CD4-positive, CD25-positive, alpha-beta regulatory T cell (primary cell): ENCODE results near the gene POC5. TPM values are rescaled to one million over a fixed set of nuclear protein-coding genes. Genes with fewer than 3 reads are reported as not detected.
A peak's percentile ranks its signal among the peaks of the same experiment; 100 is the strongest.

ENCODE experiments used
- ATAC-seq, 2 donors: fragments of 150-1000 bp; cut with Tn5 transposase; one replicate each; pipeline ENCODE4 v1.10.0; 2021; ENCODE audit warnings: low read depth in 2 of 2, moderate number of reproducible peaks in 2 of 2, moderate library complexity in 1 of 2
- DNase-seq, 3 donors: peaks; one replicate each; pipeline versions ENCODE4 v3.0.0 to v3.0.0-alpha.2; 2012 to 2022; ENCODE audit warnings: mixed read lengths in 1 of 3
- H3K27ac ChIP-seq: one replicate; pipeline ENCODE4 v1.7.0; 2013; ENCODE audit warnings: mild to moderate bottlenecking, low read length; ENCODE audit not compliant: insufficient read depth, poor library complexity, severe bottlenecking
- H3K27me3 ChIP-seq: one replicate; pipeline ENCODE4 v1.7.0; 2013; ENCODE audit warnings: low read length; ENCODE audit not compliant: control insufficient read depth, insufficient read depth
- H3K36me3 ChIP-seq: one replicate; pipeline ENCODE4 v1.7.0; 2013; ENCODE audit warnings: mild to moderate bottlenecking, low read length, moderate library complexity; ENCODE audit not compliant: control insufficient read depth, insufficient read depth
- H3K4me1 ChIP-seq: 2 replicates; pipeline ENCODE4 v1.7.0; 2013; ENCODE audit warnings: mild to moderate bottlenecking, low read length; ENCODE audit not compliant: insufficient read depth, control insufficient read depth, poor library complexity, severe bottlenecking
- H3K4me3 ChIP-seq: one replicate; pipeline ENCODE4 v1.7.0; 2013; ENCODE audit warnings: low read depth, mild to moderate bottlenecking, low read length, moderate library complexity
- H3K9me3 ChIP-seq, 2 experiments: 1 replicate in 1 of 2; 2 replicates in 1 of 2; pipeline ENCODE4 v1.7.0; 2013; ENCODE audit warnings: low read length in 2 of 2, mild to moderate bottlenecking in 1 of 2, moderate library complexity in 1 of 2; ENCODE audit not compliant: control insufficient read depth in 2 of 2
- H3K27ac Mint-ChIP-seq, 3 donors: one replicate each; pipeline ENCODE4 v1.8.0; 2020 to 2022; ENCODE audit warnings: mild to moderate bottlenecking in 3 of 3, mixed read lengths in 3 of 3, moderate library complexity in 2 of 3
- H3K27me3 Mint-ChIP-seq: one replicate; pipeline ENCODE4 v1.8.0; 2022; ENCODE audit warnings: mild to moderate bottlenecking, mixed read lengths
- H3K36me3 Mint-ChIP-seq: one replicate; pipeline ENCODE4 v1.8.0; 2020; ENCODE audit warnings: mixed read lengths
- H3K4me1 Mint-ChIP-seq, 4 donors: one replicate each; pipeline ENCODE4 v1.8.0; 2020 to 2022; ENCODE audit warnings: mixed read lengths in 4 of 4, mild to moderate bottlenecking in 1 of 4
- H3K4me3 Mint-ChIP-seq, 4 donors: one replicate each; pipeline ENCODE4 v1.8.0; 2020 to 2022; ENCODE audit warnings: mild to moderate bottlenecking in 4 of 4, mixed read lengths in 4 of 4, moderate library complexity in 3 of 4
- H3K9me3 Mint-ChIP-seq, 7 donors: one replicate each; pipeline ENCODE4 v1.8.0; 2020 to 2022; ENCODE audit warnings: mixed read lengths in 7 of 7, mild to moderate bottlenecking in 3 of 7, moderate library complexity in 2 of 7
- polyA plus RNA-seq, 4 donors: library from polyadenylated mRNA; unstranded; fragments of 300-500 nt; fragmentation: Illumina TruSeq; gene quantifications; one replicate each; pipeline ENCODE4 v1.2.3, GENCODE V29; 2021
- total RNA-seq: library from RNA; stranded (reverse); gene quantifications from one replicate; pipeline ENCODE4 v1.2.3, GENCODE V29; 2022

The POC5 gene
- 16.6 TPM for total RNA-seq
- polyA plus RNA-seq, result 10 to 100 TPM; 13.7 to 21.2 (median 18.3) TPM

GRCh38 chr5:75717082-75717922, at the start of gene POC5:
Gene POC5, minus strand, starts transcription at chr5:75717437. Its CDS starts 4,500 bp downstream, at chr5:75712937.
- peak; percentile 97 to 98 (median 98) for DNase-seq
- H3K4me1 ChIP-seq, result peaks cover 20% of the 10 kb centered on the region
- Mint-ChIP-seq H3K36me3 (peaks cover 16% of the 10 kb centered on the region), H3K27ac (peak within 1 kb of the TSS; percentile 95 to 99 (median 99)), H3K27me3 (peaks cover 15% of the 10 kb centered on the region), H3K4me1 (peaks cover 27 to 45% (median 37%) of the 10 kb centered on the region in 4 donors), H3K4me3 (peak within 1 kb of the TSS; percentile 99 to 100 (median 100)), H3K9me3 (no peaks in the 10 kb centered on the region)
- peak within 1 kb of the TSS; percentile 98 for H3K4me3 ChIP-seq
- peak within 1 kb of the TSS; percentile 89 for H3K27ac ChIP-seq
- H3K36me3 ChIP-seq, result peaks cover 10% of the 10 kb centered on the region
- ATAC-seq, result peak; percentile 95
- no peaks in the 10 kb centered on the region for H3K9me3 ChIP-seq
- H3K27me3 ChIP-seq, result peaks cover 8% of the 10 kb centered on the region

- no peaks in the 10 kb centered on the region for H3K9me3 ChIP-seq
- H3K36me3 Mint-ChIP-seq, result no peaks in the 10 kb centered on the region
- H3K4me3 ChIP-seq, result no peak overlapping the region
- no peak for ATAC-seq
- no peak for DNase-seq
- no peaks in the 10 kb centered on the region for H3K4me1 Mint-ChIP-seq
- H3K27me3 Mint-ChIP-seq, result peaks cover 11% of the 10 kb centered on the region
- no peaks in the 10 kb centered on the region for H3K4me1 ChIP-seq
- peaks cover 0 to 4% (median 0%) of the 10 kb centered on the region in 7 donors for H3K9me3 Mint-ChIP-seq
- peaks cover 21% of the 10 kb centered on the region for H3K27me3 ChIP-seq
- no peak overlapping the region for H3K4me3 Mint-ChIP-seq
- H3K27ac Mint-ChIP-seq, result no peak overlapping the region
- no peak overlapping the region for H3K27ac ChIP-seq
- no peaks in the 10 kb centered on the region for H3K36me3 ChIP-seq
These were observed 40.9 kb upstream of the POC5 start for GRCh38 chr5:75758116-75758515.

GRCh38 chr5:75756981-75757380, 39.7 kb upstream of the POC5 start:
- no peaks in the 10 kb centered on the region for H3K9me3 ChIP-seq
- peaks cover 0 to 4% (median 0%) of the 10 kb centered on the region in 7 donors for H3K9me3 Mint-ChIP-seq
- no peaks in the 10 kb centered on the region for H3K4me1 ChIP-seq
- H3K27me3 ChIP-seq, result peaks cover 24% of the 10 kb centered on the region
- H3K27me3 Mint-ChIP-seq, result peaks cover 11% of the 10 kb centered on the region
- no peaks in the 10 kb centered on the region for H3K4me1 Mint-ChIP-seq
- no peak overlapping the region for H3K4me3 Mint-ChIP-seq
- DNase-seq (no peak), ATAC-seq (no peak)
- H3K27ac ChIP-seq, result no peak overlapping the region
- no peaks in the 10 kb centered on the region for H3K36me3 ChIP-seq
- no peak overlapping the region for H3K4me3 ChIP-seq
- H3K27ac Mint-ChIP-seq, result peak overlapping the region in 1 of 3 donors; percentile 66
- H3K36me3 Mint-ChIP-seq, result no peaks in the 10 kb centered on the region

GRCh38 chr5:75756211-75756610, 39.0 kb upstream of the POC5 start:
- H3K27me3 Mint-ChIP-seq, result peaks cover 11% of the 10 kb centered on the region
- Histone ChIP-seq H3K4me3 (no peak overlapping the region), H3K27ac (no peak overlapping the region), H3K9me3 (no peaks in the 10 kb centered on the region), H3K4me1 (no peaks in the 10 kb centered on the region), H3K36me3 (no peaks in the 10 kb centered on the region), H3K27me3 (peaks cover 24% of the 10 kb centered on the region)
- no peaks in the 10 kb centered on the region for H3K36me3 Mint-ChIP-seq
- no peak overlapping the region for H3K4me3 Mint-ChIP-seq
- DNase-seq (no peak), ATAC-seq (no peak)
- H3K27ac Mint-ChIP-seq, result no peak overlapping the region
- peaks cover 0 to 4% (median 0%) of the 10 kb centered on the region in 7 donors for H3K9me3 Mint-ChIP-seq
- H3K4me1 Mint-ChIP-seq, result no peaks in the 10 kb centered on the region

- peaks cover 11% of the 10 kb centered on the region for H3K27me3 Mint-ChIP-seq
- H3K9me3 ChIP-seq, result no peaks in the 10 kb centered on the region
- no peak overlapping the region for H3K27ac ChIP-seq
- no peak overlapping the region for H3K4me3 ChIP-seq
- H3K27ac Mint-ChIP-seq, result no peak overlapping the region
- no peaks in the 10 kb centered on the region for H3K4me1 Mint-ChIP-seq
- H3K4me3 Mint-ChIP-seq, result no peak overlapping the region
- peaks cover 0 to 1% (median 0%) of the 10 kb centered on the region in 7 donors for H3K9me3 Mint-ChIP-seq
- ATAC-seq (no peak), DNase-seq (no peak)
- peaks cover 24% of the 10 kb centered on the region for H3K27me3 ChIP-seq
- no peaks in the 10 kb centered on the region for H3K4me1 ChIP-seq
- no peaks in the 10 kb centered on the region for H3K36me3 Mint-ChIP-seq
- H3K36me3 ChIP-seq, result no peaks in the 10 kb centered on the region
These were observed 35.9 kb upstream of the POC5 start for GRCh38 chr5:75753182-75753581.

GRCh38 chr5:75744355-75744754, 27.1 kb upstream of the POC5 start:
- peaks cover 4% of the 10 kb centered on the region for H3K36me3 Mint-ChIP-seq
- ATAC-seq (no peak), DNase-seq (no peak)
- no peak overlapping the region for H3K4me3 Mint-ChIP-seq
- no peaks in the 10 kb centered on the region for H3K4me1 ChIP-seq
- no peaks in the 10 kb centered on the region for H3K36me3 ChIP-seq
- H3K27ac ChIP-seq, result no peak overlapping the region
- H3K27me3 ChIP-seq, result peaks cover 3% of the 10 kb centered on the region
- no peaks in the 10 kb centered on the region for H3K4me1 Mint-ChIP-seq
- peaks cover 18% of the 10 kb centered on the region for H3K27me3 Mint-ChIP-seq
- no peak overlapping the region for H3K4me3 ChIP-seq
- no peaks in the 10 kb centered on the region for H3K9me3 ChIP-seq
- peaks cover 0 to 3% (median 0%) of the 10 kb centered on the region in 7 donors for H3K9me3 Mint-ChIP-seq
- H3K27ac Mint-ChIP-seq, result no peak overlapping the region

- Mint-ChIP-seq H3K27me3 (peaks cover 28% of the 10 kb centered on the region), H3K27ac (no peak overlapping the region), H3K4me3 (no peak overlapping the region), H3K9me3 (peaks cover 0 to 1% (median 0%) of the 10 kb centered on the region in 7 donors), H3K36me3 (no peaks in the 10 kb centered on the region), H3K4me1 (no peaks in the 10 kb centered on the region)
- peaks cover 4% of the 10 kb centered on the region for H3K27me3 ChIP-seq
- H3K9me3 ChIP-seq, result peaks cover 4% of the 10 kb centered on the region in 2 experiments
- H3K27ac ChIP-seq, result no peak overlapping the region
- DNase-seq, result no peak
- H3K4me3 ChIP-seq, result no peak overlapping the region
- no peaks in the 10 kb centered on the region for H3K36me3 ChIP-seq
- ATAC-seq, result no peak
- no peaks in the 10 kb centered on the region for H3K4me1 ChIP-seq
These were observed 19.0 kb upstream of the POC5 start for GRCh38 chr5:75736273-75736672.
